ENCODE data around the gene DUSP1. TPM values are rescaled to one million over a fixed set of nuclear protein-coding genes. Genes with fewer than 3 reads are reported as not detected.

DUSP1 gene
- total and polyA plus RNA-seq, 9 of the 15 experiments (the other 6 are each of a cell fraction or from before 2014, with no cell fraction given): 2.1 to 14.2 (median 8.5) TPM

DNA sequence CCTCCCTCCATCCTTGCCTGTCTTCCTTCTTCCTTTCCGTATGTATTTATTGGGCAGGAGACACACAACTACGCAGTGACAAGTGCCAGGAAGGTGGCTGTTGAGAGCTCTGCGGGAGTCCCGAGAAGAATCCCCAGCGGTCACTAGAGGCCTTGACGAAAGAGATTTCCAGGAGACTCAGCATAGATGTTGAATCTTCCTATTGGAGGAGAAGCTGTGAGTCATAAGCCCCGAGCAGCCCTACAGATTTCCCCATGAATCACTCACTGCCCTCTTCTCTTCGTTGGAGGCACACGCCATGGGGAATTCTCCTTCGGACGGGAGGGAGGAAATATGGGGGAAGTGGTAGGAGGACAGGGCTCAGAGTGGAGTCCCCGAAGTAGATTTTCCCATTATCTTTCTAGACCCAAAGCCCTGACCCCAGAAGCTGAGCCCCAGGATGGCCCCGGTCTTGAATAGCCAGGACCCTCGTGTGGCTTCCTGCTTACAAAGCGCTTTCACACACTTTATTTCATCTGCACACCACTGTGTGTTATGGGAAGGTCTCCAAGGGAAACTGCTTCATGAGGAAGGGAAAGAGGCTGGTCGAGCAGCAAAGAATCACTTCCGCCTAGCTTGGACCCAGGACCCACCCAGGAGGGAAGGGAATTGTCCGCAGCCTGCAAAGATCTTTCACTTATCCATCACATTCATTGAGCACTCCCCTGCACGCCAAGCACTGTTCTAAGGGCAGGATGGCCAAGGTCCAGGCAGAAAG lies 12.7 kb downstream of the DUSP1 start (continued):
- TF ChIP-seq KDM1A (IDR thresholded peaks at IDR 0.05) (peak; percentile 40 to 70; a peak in 3 of 4 replicates), PBX2 (CRISPR knock-in tag; IDR thresholded peaks at IDR 0.05; ENCODE audit: low read depth) (no peak), PBX2 (tag; conservative IDR thresholded peaks at IDR 0.05; ENCODE audit: low read depth) (peak; percentile 70), ZBTB26 (CRISPR knock-in tag; IDR thresholded peaks at IDR 0.05) (no peak), ZNF217 (CRISPR knock-in tag; IDR thresholded peaks at IDR 0.05) (no peak), FOXJ2 (tag; IDR thresholded peaks at IDR 0.05) (no peak), JUND (IDR thresholded peaks at IDR 0.05; ENCODE audit: borderline replicate concordance, low read depth, low read length) (peak; percentile 84), JUND (tag; IDR thresholded peaks at IDR 0.05; ENCODE audit: borderline replicate concordance, low read depth, low read length) (peak; percentile 77; the same call in 2 of the 3 replicates), MEF2D (tag; conservative IDR thresholded peaks at IDR 0.05; ENCODE audit: low read depth) (no peak), HMG20B (CRISPR knock-in tag; IDR thresholded peaks at IDR 0.05) (no peak)
- TF ChIP-seq, protein P1, sequence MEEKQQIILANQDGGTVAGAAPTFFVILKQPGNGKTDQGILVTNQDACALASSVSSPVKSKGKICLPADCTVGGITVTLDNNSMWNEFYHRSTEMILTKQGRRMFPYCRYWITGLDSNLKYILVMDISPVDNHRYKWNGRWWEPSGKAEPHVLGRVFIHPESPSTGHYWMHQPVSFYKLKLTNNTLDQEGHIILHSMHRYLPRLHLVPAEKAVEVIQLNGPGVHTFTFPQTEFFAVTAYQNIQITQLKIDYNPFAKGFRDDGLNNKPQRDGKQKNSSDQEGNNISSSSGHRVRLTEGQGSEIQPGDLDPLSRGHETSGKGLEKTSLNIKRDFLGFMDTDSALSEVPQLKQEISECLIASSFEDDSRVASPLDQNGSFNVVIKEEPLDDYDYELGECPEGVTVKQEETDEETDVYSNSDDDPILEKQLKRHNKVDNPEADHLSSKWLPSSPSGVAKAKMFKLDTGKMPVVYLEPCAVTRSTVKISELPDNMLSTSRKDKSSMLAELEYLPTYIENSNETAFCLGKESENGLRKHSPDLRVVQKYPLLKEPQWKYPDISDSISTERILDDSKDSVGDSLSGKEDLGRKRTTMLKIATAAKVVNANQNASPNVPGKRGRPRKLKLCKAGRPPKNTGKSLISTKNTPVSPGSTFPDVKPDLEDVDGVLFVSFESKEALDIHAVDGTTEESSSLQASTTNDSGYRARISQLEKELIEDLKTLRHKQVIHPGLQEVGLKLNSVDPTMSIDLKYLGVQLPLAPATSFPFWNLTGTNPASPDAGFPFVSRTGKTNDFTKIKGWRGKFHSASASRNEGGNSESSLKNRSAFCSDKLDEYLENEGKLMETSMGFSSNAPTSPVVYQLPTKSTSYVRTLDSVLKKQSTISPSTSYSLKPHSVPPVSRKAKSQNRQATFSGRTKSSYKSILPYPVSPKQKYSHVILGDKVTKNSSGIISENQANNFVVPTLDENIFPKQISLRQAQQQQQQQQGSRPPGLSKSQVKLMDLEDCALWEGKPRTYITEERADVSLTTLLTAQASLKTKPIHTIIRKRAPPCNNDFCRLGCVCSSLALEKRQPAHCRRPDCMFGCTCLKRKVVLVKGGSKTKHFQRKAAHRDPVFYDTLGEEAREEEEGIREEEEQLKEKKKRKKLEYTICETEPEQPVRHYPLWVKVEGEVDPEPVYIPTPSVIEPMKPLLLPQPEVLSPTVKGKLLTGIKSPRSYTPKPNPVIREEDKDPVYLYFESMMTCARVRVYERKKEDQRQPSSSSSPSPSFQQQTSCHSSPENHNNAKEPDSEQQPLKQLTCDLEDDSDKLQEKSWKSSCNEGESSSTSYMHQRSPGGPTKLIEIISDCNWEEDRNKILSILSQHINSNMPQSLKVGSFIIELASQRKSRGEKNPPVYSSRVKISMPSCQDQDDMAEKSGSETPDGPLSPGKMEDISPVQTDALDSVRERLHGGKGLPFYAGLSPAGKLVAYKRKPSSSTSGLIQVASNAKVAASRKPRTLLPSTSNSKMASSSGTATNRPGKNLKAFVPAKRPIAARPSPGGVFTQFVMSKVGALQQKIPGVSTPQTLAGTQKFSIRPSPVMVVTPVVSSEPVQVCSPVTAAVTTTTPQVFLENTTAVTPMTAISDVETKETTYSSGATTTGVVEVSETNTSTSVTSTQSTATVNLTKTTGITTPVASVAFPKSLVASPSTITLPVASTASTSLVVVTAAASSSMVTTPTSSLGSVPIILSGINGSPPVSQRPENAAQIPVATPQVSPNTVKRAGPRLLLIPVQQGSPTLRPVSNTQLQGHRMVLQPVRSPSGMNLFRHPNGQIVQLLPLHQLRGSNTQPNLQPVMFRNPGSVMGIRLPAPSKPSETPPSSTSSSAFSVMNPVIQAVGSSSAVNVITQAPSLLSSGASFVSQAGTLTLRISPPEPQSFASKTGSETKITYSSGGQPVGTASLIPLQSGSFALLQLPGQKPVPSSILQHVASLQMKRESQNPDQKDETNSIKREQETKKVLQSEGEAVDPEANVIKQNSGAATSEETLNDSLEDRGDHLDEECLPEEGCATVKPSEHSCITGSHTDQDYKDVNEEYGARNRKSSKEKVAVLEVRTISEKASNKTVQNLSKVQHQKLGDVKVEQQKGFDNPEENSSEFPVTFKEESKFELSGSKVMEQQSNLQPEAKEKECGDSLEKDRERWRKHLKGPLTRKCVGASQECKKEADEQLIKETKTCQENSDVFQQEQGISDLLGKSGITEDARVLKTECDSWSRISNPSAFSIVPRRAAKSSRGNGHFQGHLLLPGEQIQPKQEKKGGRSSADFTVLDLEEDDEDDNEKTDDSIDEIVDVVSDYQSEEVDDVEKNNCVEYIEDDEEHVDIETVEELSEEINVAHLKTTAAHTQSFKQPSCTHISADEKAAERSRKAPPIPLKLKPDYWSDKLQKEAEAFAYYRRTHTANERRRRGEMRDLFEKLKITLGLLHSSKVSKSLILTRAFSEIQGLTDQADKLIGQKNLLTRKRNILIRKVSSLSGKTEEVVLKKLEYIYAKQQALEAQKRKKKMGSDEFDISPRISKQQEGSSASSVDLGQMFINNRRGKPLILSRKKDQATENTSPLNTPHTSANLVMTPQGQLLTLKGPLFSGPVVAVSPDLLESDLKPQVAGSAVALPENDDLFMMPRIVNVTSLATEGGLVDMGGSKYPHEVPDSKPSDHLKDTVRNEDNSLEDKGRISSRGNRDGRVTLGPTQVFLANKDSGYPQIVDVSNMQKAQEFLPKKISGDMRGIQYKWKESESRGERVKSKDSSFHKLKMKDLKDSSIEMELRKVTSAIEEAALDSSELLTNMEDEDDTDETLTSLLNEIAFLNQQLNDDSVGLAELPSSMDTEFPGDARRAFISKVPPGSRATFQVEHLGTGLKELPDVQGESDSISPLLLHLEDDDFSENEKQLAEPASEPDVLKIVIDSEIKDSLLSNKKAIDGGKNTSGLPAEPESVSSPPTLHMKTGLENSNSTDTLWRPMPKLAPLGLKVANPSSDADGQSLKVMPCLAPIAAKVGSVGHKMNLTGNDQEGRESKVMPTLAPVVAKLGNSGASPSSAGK (IDR thresholded peaks at IDR 0.05): peak; percentile 36; the same call in 1 of the 2 replicates
